Spleen (tissue), 7 donors: ENCODE results near the gene EEF1AKMT1.

Source experiments
- CTCF ChIP-seq, 11 experiments: fragments of 200-600 bp in 7 of 11; fragments of 450-650 bp in 4 of 11; sonication (generic) in 4 of 11; IDR thresholded peaks in 8 of 11; conservative IDR thresholded peaks in 3 of 11; 1 replicate in 7 of 11; 2 replicates in 4 of 11; pipeline versions ENCODE4 v1.4.0 to v1.8.0; 2016 to 2021; ENCODE audit warnings: antibody characterized with exemption in 11 of 11, inconsistent platforms in 4 of 11, mild to moderate bottlenecking in 1 of 11
- POLR2A ChIP-seq, 3 donors: fragments of 450-650 bp; IDR thresholded peaks; one replicate each; pipeline ENCODE4 v1.5.1; 2017; ENCODE audit warnings: antibody characterized with exemption in 3 of 3, mild to moderate bottlenecking in 1 of 3
- POLR2AphosphoS5 ChIP-seq, 3 donors: sonication (generic); formaldehyde crosslinking; IDR thresholded peaks; one replicate each; pipeline ENCODE4 v1.5.1; 2017; ENCODE audit warnings: antibody characterized with exemption in 3 of 3
- donor health status: DM: no; HTN: no; CAD: no; lungs with moderate emphysema.
- donor health status: DM: no; HTN: no; CAD: no.
- donor health status: DM: no; HTN: no; CAD: no.

GRCh38 chr13:20701461-20701860, 72.3 kb downstream of the EEF1AKMT1 start:
- TF ChIP-seq CTCF (IDR thresholded peaks at IDR 0.05 in 8 of 11, conservative IDR thresholded peaks at IDR 0.05 in 3 of 11) (no peak), POLR2A (IDR thresholded peaks at IDR 0.05) (no peak), POLR2AphosphoS5 (IDR thresholded peaks at IDR 0.05) (no peak)
